GM19463 (cell line): Measurements from ENCODE around the gene SERINC3.

Source experiments
- ATAC-seq: cut with Tn5 transposase; IDR thresholded peaks from one replicate; pipeline ENCODE4 v1.9.1; 2021; ENCODE audit warnings: mild to moderate bottlenecking, moderate library complexity; ENCODE audit not compliant: unreplicated experiment

The SERINC3 gene

GRCh38 chr20:44533928-44534327 is 12.1 kb upstream of the SERINC3 start:
- ATAC-seq, result no peak

GRCh38 chr20:44532981-44533331 is 11.1 kb upstream of the SERINC3 start:
- ATAC-seq, result no peak

- ATAC-seq, result no peak
Measured at GRCh38 chr20:44532259-44532980, 10.6 kb upstream of the SERINC3 start.

GRCh38 chr20:44528309-44528708 is 6.4 kb upstream of the SERINC3 start:
- ATAC-seq, result no peak

GRCh38 chr20:44527716-44528199 is 5.9 kb upstream of the SERINC3 start:
- no peak for ATAC-seq

GRCh38 chr20:44526129-44526528 is 4.3 kb upstream of the SERINC3 start:
- ATAC-seq, result no peak

- no peak for ATAC-seq
Measured at GRCh38 chr20:44523746-44524145, 1.9 kb upstream of the SERINC3 start.

- ATAC-seq, result no peak
Measured at GRCh38 chr20:44522841-44523240, 971 bp upstream of the SERINC3 start.

GRCh38 chr20:44520881-44521280 is 989 bp downstream of the SERINC3 start:
- no peak for ATAC-seq

GRCh38 chr20:44518248-44518647 is 3.6 kb downstream of the SERINC3 start:
- ATAC-seq, result no peak

- no peak for ATAC-seq
Measured at GRCh38 chr20:44517454-44517853, 4.4 kb downstream of the SERINC3 start.

GRCh38 chr20:44516491-44516890 is 5.4 kb downstream of the SERINC3 start:
- ATAC-seq, result no peak

- no peak for ATAC-seq
Measured at GRCh38 chr20:44513871-44514270, 8.0 kb downstream of the SERINC3 start.

- ATAC-seq, result no peak
Measured at GRCh38 chr20:44509762-44510161, 12.1 kb downstream of the SERINC3 start.

- ATAC-seq, result no peak
Measured at GRCh38 chr20:44504402-44505307, 17.2 kb downstream of the SERINC3 start.

- no peak for ATAC-seq
Measured at GRCh38 chr20:44502968-44503367, 18.9 kb downstream of the SERINC3 start.

- ATAC-seq, result no peak
Measured at GRCh38 chr20:44501448-44501847, 20.4 kb downstream of the SERINC3 start.

GRCh38 chr20:44500221-44500620 is 21.6 kb downstream of the SERINC3 start:
- ATAC-seq, result no peak

- ATAC-seq, result no peak
Measured at GRCh38 chr20:44497761-44498160, 24.1 kb downstream of the SERINC3 start.

GRCh38 chr20:44496976-44497375 is 24.9 kb downstream of the SERINC3 start:
- no peak for ATAC-seq

- no peak for ATAC-seq
Measured at GRCh38 chr20:44495802-44496481, 25.9 kb downstream of the SERINC3 start.
